K562 (cell line): Measurements from ENCODE around the gene RFT1. TPM values are rescaled to one million over a fixed set of nuclear protein-coding genes. Genes with fewer than 3 reads are reported as not detected.

Source experiments
- ATAC-seq: fragments of 200-7000 bp; cut with Tn5 transposase; 3 replicates; pipeline ENCODE4 v1.9.1; 2020; ENCODE audit warnings: moderate library complexity
- BruUV-seq: library from RNA; stranded (reverse); fragments of 400-500 nt; replicated peaks from 2 replicates; lab custom pipeline; 2021; lab: Mats Ljungman, UMichigan
- CTCF ChIA-PET: fragments of 300-600 bp; formaldehyde crosslinking; extraction: SDS; loops from one replicate; lab custom pipeline; 2021; ENCODE audit warnings: low intra/inter-chr PET ratio; lab: Yijun Ruan, JAX
- POLR2A ChIA-PET: fragments of 300-600, 350-650 bp; sonication (Branson Sonifier 250); formaldehyde crosslinking; extraction: SDS; loops from one replicate; lab custom pipeline; 2021; ENCODE audit warnings: antibody characterized with exemption, inconsistent platforms; lab: Yijun Ruan, JAX
- DNase-seq, 4 experiments: peaks; one replicate each; pipeline versions ENCODE4 v3.0.0 to v3.0.0-alpha.2; 2011 to 2018; ENCODE audit warnings: low spot score in 3 of 4, mixed read lengths in 3 of 4; ENCODE audit errors: extremely low read depth in 1 of 4
- FAIRE-seq: peaks from 2 replicates; lab custom pipeline; 2011; peaks lifted over from hg19 to GRCh38; lab: Jason Lieb, UNC
- H2AFZ ChIP-seq: 2 replicates; pipeline ENCODE4 v1.6.0; 2011; ENCODE audit warnings: low read depth, low read length, control low read depth, inconsistent platforms
- H3K27ac ChIP-seq: fragments of 200-600 bp; 3 replicates; pipeline ENCODE4 v1.8.0; 2011; ENCODE audit warnings: low read depth, mild to moderate bottlenecking, control low read depth, inconsistent platforms, low read length, moderate library complexity, mixed read lengths; ENCODE audit errors: extremely low read depth
- H3K27me3 ChIP-seq, 2 experiments: fragments of 300-600 bp in 1 of 2; 2 replicates in 1 of 2; 3 replicates in 1 of 2; pipeline versions ENCODE4 v1.6.0 to v1.8.0; 2011; ENCODE audit warnings: inconsistent platforms in 2 of 2, low read length in 2 of 2, mild to moderate bottlenecking in 1 of 2, mixed read lengths in 1 of 2, moderate library complexity in 1 of 2; ENCODE audit not compliant: control insufficient read depth in 2 of 2, insufficient read depth in 2 of 2
- H3K36me3 ChIP-seq: fragments of 300-600 bp; 3 replicates; pipeline ENCODE4 v1.8.0; 2011; ENCODE audit warnings: mild to moderate bottlenecking, low read length, inconsistent platforms; ENCODE audit not compliant: control insufficient read depth, insufficient read depth
- H3K4me1 ChIP-seq, 2 experiments: fragments of 200-600 bp in 1 of 2; replicated peaks in 1 of 2; 2 replicates in 1 of 2; 3 replicates in 1 of 2; pipeline versions ENCODE4 v1.5.1 to v1.8.0; 2011; ENCODE audit warnings: inconsistent platforms in 2 of 2, low read length in 2 of 2, mild to moderate bottlenecking in 1 of 2, mixed read lengths in 1 of 2, moderate library complexity in 1 of 2; ENCODE audit not compliant: control insufficient read depth in 2 of 2, insufficient read depth in 2 of 2
- H3K4me2 ChIP-seq: 2 replicates; pipeline ENCODE4 v1.6.1; 2011; ENCODE audit warnings: low read length, control low read depth, inconsistent platforms, mixed read lengths; ENCODE audit not compliant: insufficient read depth
- H3K4me3 ChIP-seq: fragments of 200-600 bp; sonication (generic), shearing (Covaris generic); 2 replicates; pipeline ENCODE4 v1.5.1; 2016; ENCODE audit warnings: control low read depth, inconsistent platforms
- H3K79me2 ChIP-seq: fragments of 200-600 bp; 3 replicates; pipeline ENCODE4 v1.8.0; 2011; ENCODE audit warnings: low read length, inconsistent platforms; ENCODE audit not compliant: control insufficient read depth, insufficient read depth
- H3K9ac ChIP-seq, 2 experiments: 2 replicates each; pipeline versions ENCODE4 v1.6.0 to v1.6.1; 2011; ENCODE audit warnings: low read depth in 2 of 2, low read length in 2 of 2, control low read depth in 1 of 2, inconsistent platforms in 1 of 2, mild to moderate bottlenecking in 1 of 2, mixed read lengths in 1 of 2; ENCODE audit not compliant: insufficient read depth in 1 of 2
- H3K9me1 ChIP-seq: one replicate; pipeline ENCODE4 v1.6.0; 2011; ENCODE audit warnings: inconsistent platforms, mild to moderate bottlenecking, low read length, moderate library complexity; ENCODE audit not compliant: control insufficient read depth, insufficient read depth
- H3K9me3 ChIP-seq: replicated peaks from 2 replicates; pipeline ENCODE4 v1.5.1; 2011; ENCODE audit warnings: low read depth, low read length, inconsistent platforms; ENCODE audit not compliant: control insufficient read depth, insufficient read depth
- H4K20me1 ChIP-seq: replicated peaks from 2 replicates; pipeline ENCODE4 v1.6.1; 2011; ENCODE audit warnings: low read length, inconsistent platforms, mixed read lengths; ENCODE audit not compliant: control insufficient read depth, insufficient read depth
- ETV6 ChIP-seq, 3 experiments: fragments of 150-350 bp in 1 of 3; sonication (generic) in 1 of 3; formaldehyde crosslinking in 1 of 3; IDR thresholded peaks; 2 replicates each; pipeline versions ENCODE4 v1.6.1 to v1.8.0; 2014 to 2022; ENCODE audit warnings: borderline replicate concordance in 2 of 3, low read depth in 2 of 3, antibody characterized with exemption in 1 of 3, low read length in 1 of 3, mild to moderate bottlenecking in 1 of 3, missing genetic modification reagents in 1 of 3
- GTF2E2 ChIP-seq: fragments of 200-800 bp; sonication (Bioruptor generic); IDR thresholded peaks from 2 replicates; pipeline ENCODE4 v1.6.1; 2016; ENCODE audit warnings: missing genetic modification characterization, missing compliant biosample characterization
- IRF2 ChIP-seq: sonication (generic); formaldehyde crosslinking; IDR thresholded peaks from 2 replicates; pipeline ENCODE4 v1.8.1; 2022; ENCODE audit warnings: mild to moderate bottlenecking, missing genetic modification reagents
- RBFOX2 ChIP-seq: fragments of 200-400 bp; formaldehyde crosslinking; IDR thresholded peaks from 2 replicates; pipeline ENCODE4 v1.6.1; 2017; ENCODE audit warnings: low read depth, mild to moderate bottlenecking, low read length, moderate library complexity
- SRF ChIP-seq, 2 experiments: fragments of 250-450, 450-650 bp in 1 of 2; sonication (Bioruptor Pico) in 1 of 2; sonication (generic) in 1 of 2; formaldehyde crosslinking; IDR thresholded peaks; 2 replicates each; pipeline versions ENCODE4 v1.5.0 to v1.5.1; 2020 to 2022; ENCODE audit warnings: mild to moderate bottlenecking in 1 of 2, missing genetic modification reagents in 1 of 2
- TCF7 ChIP-seq: sonication (generic); IDR thresholded peaks from 2 replicates; pipeline ENCODE4 v1.6.1; 2016; ENCODE audit warnings: antibody characterized with exemption, borderline replicate concordance
- ZKSCAN3 ChIP-seq: fragments of 250-450 bp; sonication (Bioruptor Pico); IDR thresholded peaks from 2 replicates; pipeline ENCODE4 v1.4.0; 2020
- ZNF436 ChIP-seq: fragments of 250-450, 450-650 bp; sonication (Bioruptor Pico); formaldehyde crosslinking; IDR thresholded peaks from 2 replicates; pipeline ENCODE4 v1.7.0; 2020; ENCODE audit warnings: mild to moderate bottlenecking
- ZNF449 ChIP-seq: fragments of 250-450 bp; sonication (Bioruptor Pico); IDR thresholded peaks from 2 replicates; pipeline ENCODE4 v1.8.0; 2022; ENCODE audit warnings: moderate library complexity, mild to moderate bottlenecking, inconsistent platforms
- ZNF586 ChIP-seq: fragments of 450-650 bp; formaldehyde crosslinking; conservative IDR thresholded peaks from 2 replicates; pipeline ENCODE4 v1.4.0; 2020; ENCODE audit warnings: mild to moderate bottlenecking, moderate library complexity
- WGBS: fragments of 100-300 bp; shearing (Covaris generic); methylation state at CpG from one replicate; pipeline ENCODE4 v1.1.6; 2016; ENCODE audit warnings: low coverage, mixed read lengths; ENCODE audit not compliant: insufficient coverage; ENCODE audit errors: missing lambda C conversion rate; 5-methylcytosine and 5-hydroxymethylcytosine counted together
- in situ Hi-C: fragments of 300-500 bp; cut with MboI; formaldehyde crosslinking; loops from 4 replicates; pipeline ENCODE4 v1.15.0; 2018; ENCODE audit warnings: inconsistent platforms, mixed read lengths
- intact Hi-C: fragments of 100-400 bp; cut with micrococcal nuclease; formaldehyde crosslinking; loops from 2 replicates; pipeline ENCODE4 v1.14.2; 2022
- polyA plus RNA-seq, 8 experiments: library from polyadenylated mRNA; depleted of rRNA in 4 of 8; stranded (reverse) in 5 of 8; unstranded in 3 of 8; fragments of >200 nt; fragmentation: Nextera tagmentation in 2 of 8; fragmentation: Illumina TruSeq in 1 of 8; extraction: Ambion mirVana in 2 of 8; extraction: Trizol in 1 of 8; gene quantifications; 2 replicates each; pipeline versions ENCODE4 v1.2.1 to v1.2.3, GENCODE V29; 2011 to 2014; ENCODE audit warnings: inconsistent platforms in 1 of 8, missing spikeins in 1 of 8
- total RNA-seq, 7 experiments: library from RNA; depleted of rRNA in 6 of 7; stranded (reverse); fragments of >200 nt in 6 of 7; fragmentation: Illumina TruSeq in 2 of 7; extraction: Trizol in 2 of 7; gene quantifications; 2 replicates each; pipeline versions ENCODE4 v1.2.1 to v1.2.3, GENCODE V29; 2011 to 2021; ENCODE audit warnings: low replicate concordance in 1 of 7
- TF ChIP-seq, protein P1 (sequence below), 2 experiments: fragments of 450-650 bp in 1 of 2; IDR thresholded peaks; 2 replicates each; pipeline ENCODE4 v1.6.1; 2011 to 2017; ENCODE audit warnings: low read depth in 2 of 2, antibody characterized with exemption in 1 of 2, borderline replicate concordance in 1 of 2, low read length in 1 of 2, mild to moderate bottlenecking in 1 of 2, mixed read lengths in 1 of 2; ENCODE audit not compliant: control insufficient read depth in 1 of 2

The RFT1 gene
- total and polyA plus RNA-seq, 9 of the 15 experiments (the other 6 are each of a cell fraction or from before 2014, with no cell fraction given): 4.4 to 23.8 (median 8.9) TPM

- no peaks in the 10 kb centered on the region for H3K9me3 ChIP-seq
- H3K4me1 ChIP-seq: peaks cover 3 to 5% of the 10 kb centered on the region in 2 experiments; a peak in 3 of 5 replicates
- DNase-seq: no peak
- intact Hi-C loops (no loop called here), in situ Hi-C loops (no loop called here)
- H3K4me2 ChIP-seq: no peak overlapping the region
- no peaks in the 10 kb centered on the region for H3K9me1 ChIP-seq
- no TSS peak for BruUV-seq
- H3K27me3 ChIP-seq: no peaks in the 10 kb centered on the region
- no peaks in the 10 kb centered on the region for H4K20me1 ChIP-seq
- no peak overlapping the region for H2AFZ ChIP-seq
- CTCF ChIA-PET: no interaction called here
- no peaks in the 10 kb centered on the region for H3K79me2 ChIP-seq
- no peaks in the 10 kb centered on the region for H3K36me3 ChIP-seq
- H3K9ac ChIP-seq: no peak overlapping the region
- POLR2A ChIA-PET: interaction anchor here (0.5 kb wide), 1 partner anchor 57 kb away, joined by 3 read pairs; no protein-coding TSS in a partner anchor
- H3K4me3 ChIP-seq: no peak overlapping the region
- no peak for ATAC-seq
- 8% methylated on average over 2 of the region's 2 CpGs for WGBS
- no peak for FAIRE-seq
- no peak overlapping the region for H3K27ac ChIP-seq
- TF ChIP-seq, protein P1, sequence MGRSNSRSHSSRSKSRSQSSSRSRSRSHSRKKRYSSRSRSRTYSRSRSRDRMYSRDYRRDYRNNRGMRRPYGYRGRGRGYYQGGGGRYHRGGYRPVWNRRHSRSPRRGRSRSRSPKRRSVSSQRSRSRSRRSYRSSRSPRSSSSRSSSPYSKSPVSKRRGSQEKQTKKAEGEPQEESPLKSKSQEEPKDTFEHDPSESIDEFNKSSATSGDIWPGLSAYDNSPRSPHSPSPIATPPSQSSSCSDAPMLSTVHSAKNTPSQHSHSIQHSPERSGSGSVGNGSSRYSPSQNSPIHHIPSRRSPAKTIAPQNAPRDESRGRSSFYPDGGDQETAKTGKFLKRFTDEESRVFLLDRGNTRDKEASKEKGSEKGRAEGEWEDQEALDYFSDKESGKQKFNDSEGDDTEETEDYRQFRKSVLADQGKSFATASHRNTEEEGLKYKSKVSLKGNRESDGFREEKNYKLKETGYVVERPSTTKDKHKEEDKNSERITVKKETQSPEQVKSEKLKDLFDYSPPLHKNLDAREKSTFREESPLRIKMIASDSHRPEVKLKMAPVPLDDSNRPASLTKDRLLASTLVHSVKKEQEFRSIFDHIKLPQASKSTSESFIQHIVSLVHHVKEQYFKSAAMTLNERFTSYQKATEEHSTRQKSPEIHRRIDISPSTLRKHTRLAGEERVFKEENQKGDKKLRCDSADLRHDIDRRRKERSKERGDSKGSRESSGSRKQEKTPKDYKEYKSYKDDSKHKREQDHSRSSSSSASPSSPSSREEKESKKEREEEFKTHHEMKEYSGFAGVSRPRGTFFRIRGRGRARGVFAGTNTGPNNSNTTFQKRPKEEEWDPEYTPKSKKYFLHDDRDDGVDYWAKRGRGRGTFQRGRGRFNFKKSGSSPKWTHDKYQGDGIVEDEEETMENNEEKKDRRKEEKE (IDR thresholded peaks at IDR 0.05; ENCODE audit: borderline replicate concordance in 1 of 2, control insufficient read depth in 1 of 2, low read depth in 2 of 2, low read length in 1 of 2): no peak
- TF ChIP-seq GTF2E2 (tag): no peak
- no peak for TF ChIP-seq RBFOX2
- no peak for TF ChIP-seq ZNF449 (CRISPR knock-in tag)
- no peak for TF ChIP-seq ZNF586 (CRISPR knock-in tag)
- TF ChIP-seq TCF7: no peak
- no peak for TF ChIP-seq IRF2 (CRISPR knock-in tag)
- no peak for TF ChIP-seq ZKSCAN3 (CRISPR knock-in tag)
- no peak for TF ChIP-seq ETV6 (IDR thresholded peaks at IDR 0.05; ENCODE audit: borderline replicate concordance in 1 of 2, low read depth in 2 of 2, low read length in 1 of 2)
- no peak for TF ChIP-seq ETV6 (CRISPR knock-in tag; IDR thresholded peaks at IDR 0.05; ENCODE audit: borderline replicate concordance)
- TF ChIP-seq SRF (CRISPR knock-in tag; IDR thresholded peaks at IDR 0.05): no peak
- no peak for TF ChIP-seq ZNF436 (CRISPR knock-in tag)
Observed at GRCh38 chr3:53137221-53137620, 7.0 kb upstream of the RFT1 start.
